Measurements from ENCODE around the gene RHOG.
A peak's percentile ranks its signal among the peaks of the same experiment; 100 is the strongest.

RHOG gene

GRCh38 chr11:3857628-3858027 is 16.9 kb upstream of the RHOG start:
- no peak for DNase-seq

- DNase-seq, result no peak
Observed at GRCh38 chr11:3856856-3857553, 16.2 kb upstream of the RHOG start.

- peak in 5 of 6 experiments; percentile 17 to 59 (median 49) for DNase-seq
Observed at GRCh38 chr11:3855808-3856491, 15.2 kb upstream of the RHOG start.

- peak; percentile 92 to 97 (median 96) for DNase-seq
Observed at GRCh38 chr11:3854977-3855807, 14.4 kb upstream of the RHOG start, which contains the start of gene STIM1. Gene STIM1 (plus strand): TSS chr11:3855664. CDS start chr11:3856271, 607 bp downstream.

GRCh38 chr11:3854660-3854976 is 13.9 kb upstream of the RHOG start:
- no peak for DNase-seq

GRCh38 chr11:3853899-3854659 is 13.3 kb upstream of the RHOG start:
- peak; percentile 60 to 92 (median 80) for DNase-seq

- no peak for DNase-seq
Observed at GRCh38 chr11:3853545-3853842, 12.7 kb upstream of the RHOG start.

GRCh38 chr11:3849297-3849874 is 8.6 kb upstream of the RHOG start:
- peak in 4 of 6 experiments; percentile 19 to 74 (median 58) for DNase-seq

- DNase-seq, result no peak
Observed at GRCh38 chr11:3845670-3846069, 4.9 kb upstream of the RHOG start.

GRCh38 chr11:3845246-3845645 is 4.5 kb upstream of the RHOG start:
- no peak for DNase-seq

GRCh38 chr11:3843326-3843725 is 2.6 kb upstream of the RHOG start:
- DNase-seq, result no peak

- peak; percentile 88 to 97 (median 94) for DNase-seq
Observed at GRCh38 chr11:3841426-3842350, 929 bp upstream of the RHOG start.

GRCh38 chr11:3840004-3840869 is 522 bp downstream of the RHOG start:
- DNase-seq, result peak; percentile 26 to 69 (median 54)

GRCh38 chr11:3838504-3838903 is 2.3 kb downstream of the RHOG start:
- DNase-seq, result no peak

- no peak for DNase-seq
Observed at GRCh38 chr11:3837793-3838192, 3.0 kb downstream of the RHOG start.

- DNase-seq, result peak; percentile 26 to 56 (median 42)
Observed at GRCh38 chr11:3836903-3837302, 3.9 kb downstream of the RHOG start.

- no peak for DNase-seq
Observed at GRCh38 chr11:3835751-3836150, 5.0 kb downstream of the RHOG start.

- peak in 1 of 6 experiments; percentile 12 for DNase-seq
Observed at GRCh38 chr11:3834664-3835461, 5.9 kb downstream of the RHOG start.

GRCh38 chr11:3834349-3834663 is 6.5 kb downstream of the RHOG start:
- DNase-seq, result no peak

GRCh38 chr11:3833449-3833848 is 7.3 kb downstream of the RHOG start:
- no peak for DNase-seq

Measured in stimulated activated naive CD4-positive, alpha-beta T cell (primary cell).